Common myeloid progenitor, CD34-positive (primary cell): ENCODE data around the gene ARHGAP12.
"Not testable (repeated sequence)": the region's sequence is repeated elsewhere in the genome, so short reads cannot be mapped to it uniquely, and the experiment has no call there.

ENCODE experiments used
- CTCF ChIA-PET: fragments of 350-600 bp; sonication (Branson Sonifier 250); formaldehyde crosslinking; loops from one replicate; lab custom pipeline; 2021; ENCODE audit warnings: antibody characterized with exemption; lab: Charles Lee
- POLR2A ChIA-PET: fragments of 350-600 bp; sonication (Branson Sonifier 250); formaldehyde crosslinking; loops from one replicate; lab custom pipeline; 2021; ENCODE audit warnings: antibody characterized with exemption; lab: Charles Lee
- DNase-seq, 3 donors: peaks; one replicate each; pipeline versions ENCODE4 v3.0.0 to v3.0.0-alpha.2; 2013
- H3K27ac ChIP-seq, 2 experiments: 1 replicate in 1 of 2; 2 replicates in 1 of 2; pipeline ENCODE4 v1.7.0; 2013; ENCODE audit warnings: inconsistent platforms in 2 of 2, low read length in 2 of 2, mild to moderate bottlenecking in 2 of 2, low read depth in 1 of 2, moderate library complexity in 1 of 2; ENCODE audit not compliant: severe bottlenecking in 2 of 2, insufficient read depth in 1 of 2, poor library complexity in 1 of 2
- H3K27me3 ChIP-seq, 5 experiments: replicated peaks in 2 of 5; 1 replicate in 3 of 5; 2 replicates in 2 of 5; pipeline versions ENCODE4 v1.6.1 to v1.7.0; 2013; ENCODE audit warnings: low read length in 4 of 5, mild to moderate bottlenecking in 2 of 5, moderate library complexity in 2 of 5, inconsistent platforms in 1 of 5; ENCODE audit not compliant: insufficient read depth in 5 of 5, control insufficient read depth in 4 of 5
- H3K36me3 ChIP-seq, 4 experiments: 1 replicate in 2 of 4; 2 replicates in 2 of 4; pipeline versions ENCODE4 v1.6.1 to v1.7.0; 2013; ENCODE audit warnings: low read length in 3 of 4, control low read depth in 1 of 4, mild to moderate bottlenecking in 1 of 4; ENCODE audit not compliant: control insufficient read depth in 4 of 4, insufficient read depth in 4 of 4
- H3K4me1 ChIP-seq, 4 experiments: 1 replicate in 3 of 4; 2 replicates in 1 of 4; pipeline versions ENCODE4 v1.6.1 to v1.7.1; 2013; ENCODE audit warnings: low read length in 3 of 4, mild to moderate bottlenecking in 3 of 4, control low read depth in 1 of 4, inconsistent platforms in 1 of 4, moderate library complexity in 1 of 4; ENCODE audit not compliant: control insufficient read depth in 4 of 4, insufficient read depth in 4 of 4; ENCODE audit errors: control extremely low read depth in 1 of 4
- H3K4me3 ChIP-seq, 7 experiments: 1 replicate in 4 of 7; 2 replicates in 3 of 7; pipeline versions ENCODE4 v1.5.1 to v1.7.0; 2013; ENCODE audit warnings: mild to moderate bottlenecking in 7 of 7, low read length in 6 of 7, moderate library complexity in 6 of 7, inconsistent platforms in 2 of 7, low read depth in 2 of 7, control low read depth in 1 of 7; ENCODE audit not compliant: insufficient read depth in 4 of 7, control insufficient read depth in 1 of 7; ENCODE audit errors: extremely low read depth in 1 of 7
- H3K9me3 ChIP-seq, 5 experiments: 1 replicate in 4 of 5; 2 replicates in 1 of 5; pipeline versions ENCODE4 v1.6.1 to v1.7.1; 2013; ENCODE audit warnings: low read length in 4 of 5, mild to moderate bottlenecking in 2 of 5, inconsistent platforms in 1 of 5, low read depth in 1 of 5, moderate library complexity in 1 of 5; ENCODE audit not compliant: control insufficient read depth in 4 of 5, insufficient read depth in 2 of 5; ENCODE audit errors: control extremely low read depth in 1 of 5
- WGBS: methylation state at CpG from one replicate; pipeline ENCODE4 v1.1.5; 2013; ENCODE audit not compliant: insufficient coverage; 5-methylcytosine and 5-hydroxymethylcytosine counted together

ARHGAP12 gene

GRCh38 chr10:31969847-31970246 lies 41.2 kb upstream of the ARHGAP12 start:
- H3K4me3 ChIP-seq, H3K27ac ChIP-seq, DNase-seq, POLR2A ChIA-PET, H3K9me3 ChIP-seq, CTCF ChIA-PET, H3K4me1 ChIP-seq, H3K27me3 ChIP-seq, H3K36me3 ChIP-seq: not testable (repeated sequence)
- no CpG with 5 or more reads among the region's 32 CpGs for WGBS

GRCh38 chr10:31963589-31963980 lies 35.0 kb upstream of the ARHGAP12 start:
- no CpG with 5 or more reads among the region's 1 CpG for WGBS
- Histone ChIP-seq H3K27me3 (peaks cover 0 to 8% (median 0%) of the 10 kb centered on the region in 5 experiments), H3K27ac (no peak overlapping the region), H3K9me3 (no peaks in the 10 kb centered on the region), H3K4me3 (no peak overlapping the region), H3K36me3 (no peaks in the 10 kb centered on the region), H3K4me1 (peaks cover 0 to 22% (median 13%) of the 10 kb centered on the region in 4 experiments)
- POLR2A ChIA-PET: no interaction called here
- CTCF ChIA-PET: interaction anchor here (1.1 kb wide), 1 partner anchor 102 kb away, joined by 4 read pairs; no protein-coding TSS in a partner anchor
- DNase-seq: no peak

GRCh38 chr10:31962826-31963588 lies 34.4 kb upstream of the ARHGAP12 start:
- DNase-seq: no peak
- Histone ChIP-seq H3K4me1 (peaks cover 0 to 22% (median 13%) of the 10 kb centered on the region in 4 experiments), H3K27me3 (peaks cover 0 to 8% (median 0%) of the 10 kb centered on the region in 5 experiments), H3K27ac (no peak overlapping the region), H3K9me3 (no peaks in the 10 kb centered on the region), H3K4me3 (no peak overlapping the region), H3K36me3 (no peaks in the 10 kb centered on the region)
- ChIA-PET CTCF (interaction anchor here (1.1 kb wide), 1 partner anchor 101 kb away, joined by 4 read pairs; no protein-coding TSS in a partner anchor), POLR2A (no interaction called here)
- WGBS: 94% methylated on average over 4 of the region's 4 CpGs

- Histone ChIP-seq H3K9me3 (no peaks in the 10 kb centered on the region), H3K4me3 (peak overlapping the region in 1 of 7 experiments; percentile 14), H3K4me1 (peaks cover 0 to 22% (median 13%) of the 10 kb centered on the region in 4 experiments), H3K27ac (no peak overlapping the region), H3K27me3 (peaks cover 0 to 8% (median 0%) of the 10 kb centered on the region in 5 experiments), H3K36me3 (no peaks in the 10 kb centered on the region)
- CTCF ChIA-PET: interaction anchor here (0.6 to 1.3 kb wide), 2 partner anchors 11 to 43 kb away, joined by 3 read pairs; no protein-coding TSS in a partner anchor
- peak; percentile 11 to 87 (median 75) for DNase-seq
- WGBS: 39% methylated on average over 7 of the region's 8 CpGs
- POLR2A ChIA-PET: no interaction called here
Measured at GRCh38 chr10:31961277-31962074, 32.8 kb upstream of the ARHGAP12 start.

GRCh38 chr10:31959461-31960173 lies 31.0 kb upstream of the ARHGAP12 start:
- Histone ChIP-seq H3K4me3 (no peak overlapping the region), H3K4me1 (peaks cover 0 to 24% (median 13%) of the 10 kb centered on the region in 4 experiments), H3K9me3 (peaks cover 0 to 10% (median 9%) of the 10 kb centered on the region in 5 experiments), H3K36me3 (no peaks in the 10 kb centered on the region), H3K27ac (no peak overlapping the region), H3K27me3 (peaks cover 0 to 8% (median 0%) of the 10 kb centered on the region in 5 experiments)
- POLR2A ChIA-PET: no interaction called here
- DNase-seq: no peak
- 64% methylated on average over 3 of the region's 3 CpGs for WGBS
- CTCF ChIA-PET: interaction anchor here (0.6 to 1.2 kb wide), 4 partner anchors 11 to 92 kb away, joined by 3 to 5 read pairs (median 3); no protein-coding TSS in a partner anchor

GRCh38 chr10:31958856-31959255 lies 30.2 kb upstream of the ARHGAP12 start:
- H3K27ac ChIP-seq: no peak overlapping the region
- peaks cover 0 to 5% (median 0%) of the 10 kb centered on the region in 5 experiments for H3K27me3 ChIP-seq
- ChIA-PET POLR2A (no interaction called here), CTCF (interaction anchor here (0.6 to 1.2 kb wide), 3 partner anchors 10 to 29 kb away, joined by 3 to 5 read pairs (median 3); no protein-coding TSS in a partner anchor)
- WGBS: 100% methylated on average over 2 of the region's 2 CpGs
- peaks cover 0 to 17% (median 13%) of the 10 kb centered on the region in 5 experiments for H3K9me3 ChIP-seq
- peaks cover 0 to 24% (median 13%) of the 10 kb centered on the region in 4 experiments for H3K4me1 ChIP-seq
- no peak overlapping the region for H3K4me3 ChIP-seq
- H3K36me3 ChIP-seq: no peaks in the 10 kb centered on the region
- no peak for DNase-seq
